NCI-H2196 treated with DMSO at 0.1 percent for 48 hours (cell line): ENCODE data around the gene CFAP251.

ENCODE experiments used
- DNase-seq: peaks from one replicate; lab custom pipeline; 2025; ENCODE audit not compliant: unreplicated experiment; lab: John Stamatoyannopoulos, UW

The CFAP251 gene

DNA sequence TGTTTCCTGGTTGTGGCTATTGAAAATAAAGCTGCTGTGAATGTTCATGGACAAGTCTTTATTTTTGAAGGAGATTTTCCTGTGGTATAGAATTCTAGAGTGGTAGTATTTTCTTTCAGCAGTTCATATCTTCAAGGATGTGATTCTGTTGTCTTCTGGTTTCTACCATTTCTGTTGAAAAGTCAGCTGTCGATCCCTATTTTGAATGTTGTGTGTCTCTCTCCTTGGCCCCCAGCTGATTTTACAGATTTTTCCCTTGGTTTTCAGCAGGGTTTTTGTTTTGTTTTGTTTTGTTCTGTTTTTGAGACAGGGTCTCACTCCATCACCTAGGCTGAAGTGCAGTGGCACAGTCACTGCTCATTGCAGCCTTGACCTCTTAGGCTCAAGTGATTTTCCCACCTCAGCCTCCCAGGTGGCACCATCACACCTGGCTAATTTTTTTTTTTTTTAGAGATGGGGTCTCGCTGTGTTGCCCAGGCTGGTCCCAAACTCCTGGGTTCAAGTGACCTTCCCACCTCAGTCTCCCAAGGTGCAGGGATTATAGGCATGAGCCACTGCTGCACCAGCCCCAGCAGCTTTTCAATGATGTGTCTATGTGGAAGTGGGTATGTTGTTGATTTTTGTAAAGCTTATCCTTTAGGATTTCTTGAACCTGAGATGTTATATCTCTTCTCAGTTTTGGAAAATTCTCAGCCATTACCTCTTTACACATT lies 28.1 kb downstream of the CFAP251 start:
- no peak for DNase-seq

GRCh38 chr12:121947981-121948380 lies 29.6 kb downstream of the CFAP251 start:
- no peak for DNase-seq

DNA sequence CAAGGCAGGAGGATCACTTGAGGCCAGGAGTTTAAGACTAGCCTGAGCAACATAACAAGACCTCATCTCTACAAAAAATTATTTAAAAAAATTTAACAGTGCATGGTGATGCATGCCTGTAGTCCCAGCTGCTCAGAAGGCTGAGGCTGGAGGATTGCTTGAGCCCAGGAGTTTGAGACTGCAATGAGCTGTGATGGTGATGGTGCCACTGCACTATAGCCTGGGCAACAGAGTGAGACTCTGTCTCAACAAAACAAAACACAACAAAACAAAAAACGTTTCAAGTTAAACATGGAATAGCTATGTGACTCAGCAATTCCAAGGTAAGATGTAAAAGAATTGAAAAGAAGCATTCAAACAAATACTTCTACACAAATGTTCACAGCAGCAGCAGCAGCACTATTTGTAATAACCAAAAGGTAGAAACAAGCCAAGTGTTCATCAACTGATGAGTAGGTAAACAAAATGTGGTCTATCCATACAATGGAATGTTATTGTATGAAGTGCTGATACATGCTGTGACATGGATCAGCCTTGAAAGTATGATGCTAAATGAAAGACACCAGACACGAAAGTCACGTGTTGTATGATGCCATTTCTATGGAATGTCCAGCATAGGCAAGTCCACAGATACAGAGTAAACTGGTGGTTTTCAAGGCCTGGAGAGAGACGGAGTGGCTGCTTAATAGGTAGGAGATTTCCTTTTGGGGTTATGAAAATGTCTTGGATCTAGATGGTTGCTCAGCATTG lies 31.4 kb downstream of the CFAP251 start:
- no peak for DNase-seq

GRCh38 chr12:121953117-121953692 lies 34.8 kb downstream of the CFAP251 start:
- no peak for DNase-seq

- no peak for DNase-seq
Observed at GRCh38 chr12:121953695-121954094, 35.3 kb downstream of the CFAP251 start.

DNA sequence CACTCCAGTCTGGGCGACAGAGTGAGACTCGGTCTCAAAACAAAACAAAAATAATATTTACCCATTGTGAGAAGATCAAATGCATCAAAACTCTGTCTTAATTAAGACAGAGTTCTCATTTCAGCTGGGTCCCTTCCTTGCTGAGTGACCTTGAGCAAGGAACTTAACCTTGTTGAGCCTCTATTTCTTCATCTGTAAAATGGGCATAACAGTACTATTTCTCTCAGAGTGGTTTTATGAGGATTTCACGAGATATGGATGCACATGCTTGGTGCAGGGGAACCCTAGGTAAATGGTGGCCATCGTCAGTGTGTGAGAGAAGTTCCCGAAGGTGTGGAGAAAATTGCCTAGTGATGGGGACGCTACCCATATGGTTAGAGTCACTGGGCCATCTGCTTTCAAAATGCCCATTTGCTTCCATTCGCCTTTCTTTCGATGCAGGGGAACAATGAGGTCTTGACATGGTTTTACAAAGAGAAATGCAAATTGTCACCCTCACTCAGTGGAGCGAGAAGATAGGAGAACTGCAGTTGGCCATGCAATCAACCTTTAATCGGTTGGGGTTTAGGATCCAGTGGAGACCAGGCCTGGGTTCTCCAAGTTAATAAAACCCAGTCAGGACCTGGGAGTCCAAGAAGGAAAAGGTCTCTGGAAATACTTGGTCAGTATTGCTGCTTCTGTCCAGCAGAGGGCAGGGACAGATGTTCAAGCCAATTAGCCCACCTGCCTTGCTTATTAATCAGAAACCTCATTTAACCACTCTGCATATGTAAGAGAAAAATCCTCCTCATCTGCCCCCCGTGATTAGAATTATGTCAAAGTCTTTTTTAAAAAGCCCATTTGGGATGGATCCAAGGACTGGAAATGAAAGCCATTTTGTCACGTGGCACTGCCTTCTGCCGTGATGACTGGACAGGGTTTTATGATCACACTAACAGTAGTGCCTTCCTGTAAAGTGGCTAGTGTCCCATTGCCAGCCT lies 37.2 kb downstream of the CFAP251 start:
- no peak for DNase-seq

GRCh38 chr12:121957861-121958515 lies 39.6 kb downstream of the CFAP251 start:
- no peak for DNase-seq

- no peak for DNase-seq
Observed at GRCh38 chr12:121958541-121959240, 40.3 kb downstream of the CFAP251 start.

DNA sequence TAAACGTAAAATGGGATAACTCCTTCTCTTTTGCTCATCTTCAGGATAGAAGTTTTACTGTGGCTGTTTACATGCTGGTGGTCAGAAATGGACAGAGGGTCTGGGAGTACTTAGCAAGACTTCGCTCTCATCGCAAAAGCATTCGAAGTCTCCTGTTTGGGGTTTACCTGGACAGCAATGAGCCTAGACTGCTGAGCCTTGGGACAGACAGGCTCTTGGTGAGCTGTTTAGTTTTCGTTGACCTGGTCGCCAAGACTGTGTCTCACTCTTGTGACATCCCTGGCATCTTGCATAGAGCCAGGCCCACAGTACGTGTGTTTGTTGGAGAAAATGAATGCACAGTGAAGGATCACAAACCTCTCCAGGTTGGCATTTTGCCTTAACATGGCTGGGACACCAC lies 42.1 kb downstream of the CFAP251 start:
- no peak for DNase-seq

GRCh38 chr12:121961195-121961879 lies 42.9 kb downstream of the CFAP251 start:
- no peak for DNase-seq

GRCh38 chr12:121963341-121964018 lies 45.1 kb downstream of the CFAP251 start:
- no peak for DNase-seq

- DNase-seq, result no peak
Observed at GRCh38 chr12:121964813-121965643, 46.6 kb downstream of the CFAP251 start.

DNA sequence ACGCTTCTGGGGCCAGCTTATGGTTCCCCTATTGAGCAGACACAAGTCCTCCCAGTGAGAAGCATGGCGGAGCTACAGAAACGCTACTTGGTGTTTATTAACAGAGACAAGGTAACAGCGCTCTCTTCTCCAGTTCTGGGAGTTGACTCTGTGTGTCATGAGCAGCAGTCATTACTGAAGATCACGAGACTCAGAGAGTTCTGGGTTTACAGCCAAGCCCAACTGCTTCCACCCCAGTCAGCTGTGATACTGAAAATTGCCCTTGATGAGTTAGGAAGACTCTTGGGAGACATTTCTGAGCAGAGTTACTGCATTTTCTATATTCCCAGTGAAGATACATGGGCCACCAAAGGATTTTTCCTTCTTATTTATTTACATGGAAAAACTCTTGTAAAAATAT lies 48.6 kb downstream of the CFAP251 start:
- DNase-seq, result no peak

DNA sequence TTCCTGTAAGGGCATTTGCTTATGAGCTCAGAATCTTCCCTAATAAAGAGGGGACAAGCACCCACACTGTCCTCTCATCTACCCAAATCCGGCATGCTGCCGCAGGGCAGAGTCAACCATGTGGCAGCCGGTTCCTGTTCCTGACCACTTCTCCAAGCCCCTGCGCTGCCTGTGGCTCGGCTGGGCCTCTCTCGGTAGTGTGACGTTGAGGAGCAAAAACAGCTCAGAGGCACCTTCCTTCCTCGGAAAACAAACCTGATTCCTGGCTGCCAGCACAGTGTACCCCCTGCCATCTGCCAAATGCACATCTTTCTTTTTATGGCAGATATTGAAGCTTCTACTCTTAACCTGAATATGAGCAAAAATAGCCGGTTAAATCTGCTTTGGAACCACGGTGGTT lies 50.5 kb downstream of the CFAP251 start:
- DNase-seq, result no peak

DNA sequence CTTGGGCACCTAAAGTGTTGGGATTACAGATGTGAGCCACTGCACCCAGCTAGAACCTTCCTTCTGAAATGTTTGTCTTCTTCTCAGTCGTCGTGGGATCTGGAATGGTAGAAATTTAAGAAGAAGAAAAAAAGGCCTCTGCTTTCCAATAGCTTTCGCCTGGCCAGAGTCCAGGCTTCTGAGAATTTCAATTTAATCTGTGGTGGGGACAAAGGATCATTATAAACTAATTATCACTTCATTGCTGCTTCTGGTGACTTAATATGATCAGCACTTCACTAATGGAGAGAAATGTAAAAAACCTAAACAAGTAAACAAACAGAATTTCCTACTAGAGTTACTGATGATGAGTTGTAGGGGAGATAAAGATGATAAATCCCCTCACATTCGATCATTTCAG lies 51.3 kb downstream of the CFAP251 start:
- DNase-seq, result no peak

DNA sequence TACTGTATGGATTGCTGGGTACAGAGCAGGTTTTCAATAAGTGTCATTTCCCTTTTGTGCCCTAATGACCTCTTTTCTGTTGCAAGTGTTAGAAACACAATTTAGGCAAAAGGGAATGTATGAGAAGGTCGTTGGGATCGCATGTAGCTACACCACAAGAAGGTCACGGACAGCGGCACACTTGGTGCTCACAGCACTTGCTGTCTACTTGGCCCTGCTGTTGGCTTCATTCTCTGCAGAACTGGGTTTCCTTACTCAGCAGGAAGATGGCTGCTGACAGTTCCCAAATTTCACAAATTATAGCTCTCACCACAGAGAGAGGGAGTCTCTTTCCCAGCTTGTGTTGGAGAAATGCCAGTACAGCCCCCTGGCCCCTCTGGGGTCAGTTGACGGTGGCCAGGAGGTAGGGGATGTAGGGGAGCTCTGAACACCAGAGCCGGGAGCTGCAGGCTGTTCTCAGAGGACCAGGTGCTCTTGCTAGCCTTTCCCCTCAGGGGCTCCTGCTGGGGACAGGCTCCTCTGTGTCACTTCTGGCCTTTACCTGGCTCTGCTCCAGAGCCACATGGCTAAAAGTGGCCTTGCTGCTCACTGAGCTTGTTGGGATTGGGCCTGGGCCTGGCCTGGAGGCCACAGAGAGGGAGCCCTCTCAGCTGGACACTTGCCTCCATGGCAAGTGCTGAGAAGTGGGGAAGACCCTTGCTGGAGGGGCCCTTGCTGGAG lies 52.3 kb downstream of the CFAP251 start:
- no peak for DNase-seq
